Pancreas (tissue), 10 donors: ENCODE measurements around the gene SCN2A. TPM values are rescaled to one million over a fixed set of nuclear protein-coding genes. Genes with fewer than 3 reads are reported as not detected.
"Not testable (repeated sequence)": the region's sequence is repeated elsewhere in the genome, so short reads cannot be mapped to it uniquely, and the experiment has no call there.

Source experiments
- ATAC-seq, 4 donors: fragments of 200-7000 bp; cut with Tn5 transposase; one replicate each; pipeline versions ENCODE4 v1.8.0 to v1.9.1; 2020; ENCODE audit warnings: mild to moderate bottlenecking in 4 of 4, moderate library complexity in 4 of 4
- DNase-seq, 6 donors: peaks; one replicate each; pipeline ENCODE4 v3.0.0-alpha.2; 2020
- FAIRE-seq: peaks from 2 replicates; lab custom pipeline; 2012; peaks lifted over from hg19 to GRCh38; lab: Jason Lieb, UNC
- H3K27ac ChIP-seq, 4 donors: fragments of 200-600 bp; sonication (generic); 1 replicate in 3 of 4; 2 replicates in 1 of 4; pipeline versions ENCODE4 v1.5.0 to v1.8.0; 2020
- H3K27me3 ChIP-seq, 4 donors: fragments of 200-600 bp; one replicate each; pipeline ENCODE4 v1.8.0; 2021
- H3K36me3 ChIP-seq, 3 donors: fragments of 200-600 bp; sonication (generic) in 1 of 3; one replicate each; pipeline versions ENCODE4 v1.5.0 to v1.8.0; 2020 to 2021
- H3K4me1 ChIP-seq, 3 donors: fragments of 200-600 bp; one replicate each; pipeline ENCODE4 v1.8.0; 2021
- H3K4me3 ChIP-seq, 4 donors: fragments of 200-600 bp; sonication (generic) in 2 of 4; one replicate each; pipeline versions ENCODE4 v1.5.0 to v1.8.0; 2020 to 2021
- H3K9me3 ChIP-seq, 4 donors: fragments of 200-600 bp; one replicate each; pipeline ENCODE4 v1.8.0; 2021
- CTCF ChIP-seq, 4 donors: fragments of 200-600 bp; sonication (generic) in 3 of 4; IDR thresholded peaks; one replicate each; pipeline versions ENCODE4 v1.5.0 to v1.8.0; 2021; ENCODE audit warnings: antibody characterized with exemption in 4 of 4
- WGBS, 2 donors: extraction: QIAGEN DNeasy Blood & Tissue Kit; methylation state at CpG; one replicate each; pipeline ENCODE4 v1.1.7; 2013; 5-methylcytosine and 5-hydroxymethylcytosine counted together
- intact Hi-C, 3 donors: fragments of 100-400 bp; cut with DNase I; formaldehyde crosslinking; loops; one replicate each; pipeline versions ENCODE4 v1.11.1 to v1.14.2; 2022
- polyA plus RNA-seq, 2 donors: library from polyadenylated mRNA; stranded (reverse); fragments of 200-250 nt; gene quantifications; one replicate each; pipeline ENCODE4 v1.2.3, GENCODE V29; 2013
- total RNA-seq, 6 donors: library from RNA; stranded (reverse); fragmentation: NEBNext Ultra II Directional in 4 of 6; extraction: Animal tissue kit (Norgen Biotek cat#: 25700) in 4 of 6; gene quantifications; one replicate each; pipeline versions ENCODE4 v1.2.1 to v1.2.4, GENCODE V29; 2021 to 2023
- donor health status: healthy with polysubstance abuse.
- donor health status: DM: no; HTN: no; CAD: no; lungs with moderate emphysema.
- donor health status: DM: no; HTN: no; CAD: no.
- donor health status: control.
- donor health status: control.
- donor health status: Bipolar disorder and iron deficiency.
- donor health status: DM: yes; HTN: yes; CAD: no.
- donor health status: DM: no; HTN: no; CAD: no.
- donor health status: DM: no; HTN: no; CAD: no.
- donor health status: DM: yes; HTN: yes; CAD: no.

SCN2A gene
- total and polyA plus RNA-seq, 8 donors, result 0.08 to 0.34 (median 0.19) TPM

GRCh38 chr2:165373278-165374010 is 134.2 kb downstream of the SCN2A start:
- intact Hi-C loops, result no loop called here
- FAIRE-seq, result no peak
- H3K27ac ChIP-seq, result no peak overlapping the region
- ATAC-seq, result no peak
- no peak for TF ChIP-seq CTCF (IDR thresholded peaks at IDR 0.05)
- no peaks in the 10 kb centered on the region for H3K4me1 ChIP-seq
- no peaks in the 10 kb centered on the region for H3K36me3 ChIP-seq
- no peaks in the 10 kb centered on the region for H3K9me3 ChIP-seq
- H3K27me3 ChIP-seq, result no peaks in the 10 kb centered on the region
- H3K4me3 ChIP-seq, result no peak overlapping the region
- DNase-seq, result no peak
- WGBS, 2 donors, result 76% methylated on average over 5 of the region's 5 CpGs

GRCh38 chr2:165376571-165376975 is 137.4 kb downstream of the SCN2A start:
- no peak overlapping the region for H3K27ac ChIP-seq
- H3K4me3 ChIP-seq, result no peak overlapping the region
- intact Hi-C loops, result no loop called here
- no peaks in the 10 kb centered on the region for H3K9me3 ChIP-seq
- H3K27me3 ChIP-seq, result no peaks in the 10 kb centered on the region
- H3K36me3 ChIP-seq, result no peaks in the 10 kb centered on the region
- DNase-seq (no peak), ATAC-seq (no peak), FAIRE-seq (no peak)
- no peak for TF ChIP-seq CTCF (IDR thresholded peaks at IDR 0.05)
- no peaks in the 10 kb centered on the region for H3K4me1 ChIP-seq
- WGBS, 2 donors, result 50 to 56% methylated on average over 3 of the region's 3 CpGs

- FAIRE-seq (no peak), DNase-seq (no peak), ATAC-seq (no peak)
- no peaks in the 10 kb centered on the region for H3K27me3 ChIP-seq
- no peak overlapping the region for H3K27ac ChIP-seq
- no peaks in the 10 kb centered on the region for H3K9me3 ChIP-seq
- no peak for TF ChIP-seq CTCF (IDR thresholded peaks at IDR 0.05)
- H3K4me1 ChIP-seq, result no peaks in the 10 kb centered on the region
- WGBS, 2 donors, result 89 to 90% methylated on average over 2 of the region's 2 CpGs
- H3K4me3 ChIP-seq, result no peak overlapping the region
- H3K36me3 ChIP-seq, result no peaks in the 10 kb centered on the region
- intact Hi-C loops, result no loop called here
Measured at GRCh38 chr2:165382362-165382761, 143.1 kb downstream of the SCN2A start.

GRCh38 chr2:165390875-165391274 is 151.7 kb downstream of the SCN2A start:
- peak in 1 of 4 donors; percentile 54 for ATAC-seq
- Histone ChIP-seq H3K4me1 (peaks cover 0 to 6% (median 0%) of the 10 kb centered on the region in 3 donors), H3K27ac (no peak overlapping the region), H3K9me3 (no peaks in the 10 kb centered on the region), H3K36me3 (no peaks in the 10 kb centered on the region), H3K27me3 (no peaks in the 10 kb centered on the region), H3K4me3 (no peak overlapping the region)
- no peak for DNase-seq
- no peak for FAIRE-seq
- intact Hi-C loops, result loop anchor here in 1 of 3 donors (10.0 kb wide), 1 partner anchor 474 kb away; no protein-coding TSS in a partner anchor
- no peak for TF ChIP-seq CTCF (IDR thresholded peaks at IDR 0.05)

GRCh38 chr2:165391791-165392190 is 152.6 kb downstream of the SCN2A start:
- FAIRE-seq (no peak), DNase-seq (no peak), ATAC-seq (no peak)
- Histone ChIP-seq H3K9me3 (no peaks in the 10 kb centered on the region), H3K27ac (no peak overlapping the region), H3K36me3 (no peaks in the 10 kb centered on the region), H3K27me3 (peaks cover 0 to 5% (median 0%) of the 10 kb centered on the region in 4 donors), H3K4me1 (peaks cover 0 to 6% (median 0%) of the 10 kb centered on the region in 3 donors), H3K4me3 (no peak overlapping the region)
- TF ChIP-seq CTCF (IDR thresholded peaks at IDR 0.05), result no peak
- intact Hi-C loops, result loop anchor here in 1 of 3 donors (10.0 kb wide), 1 partner anchor 473 kb away; no protein-coding TSS in a partner anchor
- 84 to 89% methylated on average over 2 of the region's 2 CpGs for WGBS, 2 donors

- not testable (repeated sequence) for H3K9me3 ChIP-seq, ATAC-seq, DNase-seq, H3K36me3 ChIP-seq, FAIRE-seq, H3K4me1 ChIP-seq, H3K27me3 ChIP-seq, H3K4me3 ChIP-seq, H3K27ac ChIP-seq
- WGBS, 2 donors, result 75 to 85% methylated on average over 3 of the region's 3 CpGs
- intact Hi-C loops, result loop anchor here in 1 of 3 donors (10.0 kb wide), 1 partner anchor 466 kb away; no protein-coding TSS in a partner anchor
Measured at GRCh38 chr2:165398603-165399002, 159.4 kb downstream of the SCN2A start.
